ENCODE measurements around the gene CTBP2.

Gene CTBP2

GRCh38 chr10:124957404-124957947 lies 202.9 kb downstream of the CTBP2 start:
- no peak for DNase-seq

GRCh38 chr10:124956764-124957163 lies 203.6 kb downstream of the CTBP2 start:
- DNase-seq = no peak

GRCh38 chr10:124955868-124956267 lies 204.5 kb downstream of the CTBP2 start:
- no peak for DNase-seq

GRCh38 chr10:124955243-124955642 lies 205.1 kb downstream of the CTBP2 start:
- no peak for DNase-seq

GRCh38 chr10:124953421-124953820 lies 206.9 kb downstream of the CTBP2 start:
- no peak for DNase-seq

- no peak for DNase-seq
Observed at GRCh38 chr10:124952123-124952522, 208.2 kb downstream of the CTBP2 start.

GRCh38 chr10:124949543-124949942 lies 210.8 kb downstream of the CTBP2 start:
- no peak for DNase-seq

- DNase-seq = peak; percentile 79
Observed at GRCh38 chr10:124946945-124947344, 213.4 kb downstream of the CTBP2 start.

- no peak for DNase-seq
Observed at GRCh38 chr10:124944982-124945381, 215.4 kb downstream of the CTBP2 start.

- DNase-seq = no peak
Observed at GRCh38 chr10:124943301-124944092, 216.9 kb downstream of the CTBP2 start.

- DNase-seq = no peak
Observed at GRCh38 chr10:124942317-124943169, 217.8 kb downstream of the CTBP2 start.

GRCh38 chr10:124941823-124942222 lies 218.5 kb downstream of the CTBP2 start, which contains the start of gene ZRANB1:
Gene ZRANB1 (plus strand): TSS chr10:124942123. CDS start chr10:124942494, 371 bp downstream.
- DNase-seq = no peak

- no peak for DNase-seq
Observed at GRCh38 chr10:124939290-124939689, 221.1 kb downstream of the CTBP2 start.

GRCh38 chr10:124936813-124937212 lies 223.6 kb downstream of the CTBP2 start:
- no peak for DNase-seq

GRCh38 chr10:124935946-124936345 lies 224.4 kb downstream of the CTBP2 start:
- DNase-seq = no peak

Data from DMS153 (cell line).